ENCODE results near the gene HOXA10.

Gene HOXA10

DNA sequence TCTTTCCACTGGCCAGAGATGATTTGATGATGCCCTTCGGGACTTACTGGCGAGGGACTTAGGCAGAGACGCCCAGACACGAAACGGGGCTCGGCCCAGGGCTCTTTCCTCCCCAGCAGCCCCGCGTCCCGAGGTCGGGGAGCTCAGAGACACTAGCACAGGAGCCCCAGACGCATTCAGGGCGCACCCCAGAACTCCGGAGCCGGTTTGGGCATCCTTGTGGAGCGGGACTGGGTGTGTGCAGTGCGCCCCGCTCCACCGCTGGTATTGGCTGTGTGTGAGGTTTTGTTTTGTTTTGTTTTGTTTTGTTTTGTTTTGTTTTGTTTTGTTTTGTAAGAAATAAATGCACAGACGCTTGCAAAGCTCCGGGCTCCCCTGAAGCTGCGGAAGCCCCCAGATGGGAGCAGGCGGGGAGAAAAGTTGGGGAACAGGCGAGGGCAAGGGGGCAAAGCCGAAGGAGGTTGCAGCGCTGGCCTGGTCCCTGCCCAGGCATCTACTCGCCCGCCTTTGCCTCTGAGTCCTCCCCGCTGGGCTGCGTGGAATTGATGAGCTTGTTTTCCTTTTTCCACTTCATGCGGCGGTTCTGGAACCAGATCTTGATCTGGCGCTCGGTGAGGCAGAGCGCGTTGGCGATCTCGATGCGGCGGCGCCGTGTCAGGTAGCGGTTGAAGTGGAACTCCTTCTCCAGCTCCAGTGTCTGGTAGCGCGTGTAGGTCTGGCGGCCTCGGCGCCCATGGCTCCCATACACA is 28.8 kb downstream of the HOXA10 start:
- ATAC-seq (no peak), DNase-seq (no peak)

DNA sequence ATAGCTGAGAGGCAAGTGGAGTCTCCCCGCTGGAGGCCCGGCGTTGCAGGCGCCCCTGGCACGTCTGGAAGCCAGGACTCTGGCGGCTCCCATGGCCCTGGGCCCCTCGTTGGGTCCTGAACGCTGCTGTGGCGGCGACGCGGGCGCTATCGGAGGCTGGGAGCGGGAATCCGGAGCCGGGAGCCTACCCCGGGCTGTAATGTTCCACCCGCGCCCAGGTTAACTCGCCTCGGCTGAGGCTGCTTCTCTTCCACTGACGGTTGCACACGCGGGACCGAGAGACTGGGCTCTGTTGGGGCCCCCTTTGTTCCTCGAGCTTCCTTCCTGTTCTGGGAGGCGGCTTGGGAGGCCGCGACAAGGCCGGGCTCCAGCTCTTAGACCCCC is 29.3 kb downstream of the HOXA10 start:
- DNase-seq (no peak), ATAC-seq (no peak)

DNA sequence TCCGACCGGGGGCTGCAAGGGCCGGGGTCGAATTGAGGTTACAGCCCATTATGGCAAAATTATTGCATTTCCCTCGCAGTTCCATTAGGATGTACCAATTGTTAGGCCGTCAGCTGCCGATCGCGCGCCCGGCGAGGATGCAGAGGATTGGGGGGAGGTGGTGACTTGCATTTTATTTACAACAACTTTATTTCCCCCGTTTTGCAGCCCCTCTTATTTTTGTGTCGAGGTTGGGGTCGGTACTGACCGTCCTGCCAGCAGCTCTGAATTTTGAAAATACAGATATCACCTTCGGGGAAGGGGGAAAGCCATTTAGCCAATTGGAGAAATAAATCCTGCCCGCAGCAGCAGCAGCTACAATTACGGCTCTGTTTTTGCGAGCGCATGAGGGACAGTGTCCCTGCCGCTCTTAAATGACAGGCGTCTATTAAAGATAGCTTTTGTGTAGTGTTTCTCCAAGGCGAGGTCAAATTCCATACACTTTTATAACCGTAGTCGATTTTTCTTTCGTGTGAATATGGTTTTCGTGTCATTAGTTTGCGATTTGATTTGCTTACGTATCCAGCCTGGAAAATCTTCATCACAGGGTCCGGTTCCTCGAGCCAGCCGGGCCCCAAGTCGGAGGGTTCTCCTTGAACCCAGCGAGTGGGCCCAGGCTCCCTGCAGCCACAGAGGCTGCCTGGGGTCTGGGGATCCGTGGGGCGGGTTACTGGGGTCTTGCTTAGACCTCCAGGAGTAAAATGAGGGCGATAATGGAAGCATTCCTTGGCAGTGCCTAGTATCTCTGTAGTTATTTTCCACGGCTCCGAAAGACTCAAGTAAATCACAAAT is 30.0 kb downstream of the HOXA10 start:
- DNase-seq (no peak), ATAC-seq (no peak)

DNA sequence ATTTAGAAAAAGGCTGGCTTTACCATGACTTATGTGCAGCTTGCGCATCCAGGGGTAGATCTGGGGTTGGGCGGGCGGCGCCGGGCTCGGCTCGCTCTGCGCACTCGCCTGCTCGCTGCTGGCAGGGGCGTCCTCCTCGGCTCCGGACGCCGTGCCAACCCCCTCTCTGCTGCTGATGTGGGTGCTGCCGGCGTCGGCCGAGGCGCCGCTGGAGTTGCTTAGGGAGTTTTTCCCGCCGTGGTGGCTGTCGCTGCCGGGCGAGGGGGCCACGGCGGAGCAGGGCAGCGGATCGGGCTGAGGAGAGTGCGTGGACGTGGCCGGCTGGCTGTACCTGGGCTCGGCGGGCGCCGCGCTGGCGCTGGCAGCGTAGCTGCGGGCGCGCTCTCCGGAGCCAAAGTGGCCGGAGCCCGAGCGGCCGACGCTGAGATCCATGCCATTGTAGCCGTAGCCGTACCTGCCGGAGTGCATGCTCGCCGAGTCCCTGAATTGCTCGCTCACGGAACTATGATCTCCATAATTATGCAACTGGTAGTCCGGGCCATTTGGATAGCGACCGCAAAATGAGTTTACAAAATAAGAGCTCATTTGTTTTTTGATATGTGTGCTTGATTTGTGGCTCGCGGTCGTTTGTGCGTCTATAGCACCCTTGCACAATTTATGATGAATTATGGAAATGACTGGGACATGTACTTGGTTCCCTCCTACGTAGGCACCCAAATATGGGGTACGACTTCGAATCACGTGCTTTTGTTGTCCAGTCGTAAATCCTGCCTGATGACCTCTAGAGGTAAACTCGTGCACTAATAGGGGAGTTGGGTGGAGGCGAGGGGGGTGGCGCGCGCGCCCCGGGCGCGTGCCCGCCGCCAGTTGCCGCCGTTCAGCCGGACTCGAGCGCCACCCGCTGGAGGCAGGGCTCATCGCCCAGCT is 30.8 kb downstream of the HOXA10 start, which contains the start of gene HOXA5:
TSS of gene HOXA5 (minus strand) at position 659 of the 927 bp plus-strand sequence. CDS start at position 585, 74 bp downstream.
- DNase-seq (no peak), ATAC-seq (no peak)

DNA sequence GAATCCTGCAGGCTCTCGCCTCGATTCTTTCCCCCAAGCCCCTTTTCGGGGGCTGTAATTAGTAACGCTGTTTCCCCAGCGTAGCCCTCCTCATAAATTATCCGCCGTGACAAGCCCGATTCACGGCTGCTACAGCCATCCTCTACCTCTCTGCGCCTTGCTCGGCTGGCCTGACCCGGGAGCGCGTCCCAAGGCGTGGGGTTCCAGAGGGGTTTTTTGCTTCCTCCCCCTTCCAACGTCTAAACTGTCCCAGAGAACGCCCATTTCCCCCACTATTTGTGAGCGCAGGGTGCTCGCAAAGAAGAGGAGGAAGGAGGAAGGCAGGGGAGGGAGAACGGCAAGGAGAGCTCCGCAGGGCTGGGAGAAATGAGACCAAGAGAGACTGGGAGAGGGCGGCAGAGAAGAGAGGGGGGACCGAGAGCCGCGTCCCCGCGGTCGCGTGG is 31.5 kb downstream of the HOXA10 start:
- DNase-seq (no peak), ATAC-seq (no peak)

DNA sequence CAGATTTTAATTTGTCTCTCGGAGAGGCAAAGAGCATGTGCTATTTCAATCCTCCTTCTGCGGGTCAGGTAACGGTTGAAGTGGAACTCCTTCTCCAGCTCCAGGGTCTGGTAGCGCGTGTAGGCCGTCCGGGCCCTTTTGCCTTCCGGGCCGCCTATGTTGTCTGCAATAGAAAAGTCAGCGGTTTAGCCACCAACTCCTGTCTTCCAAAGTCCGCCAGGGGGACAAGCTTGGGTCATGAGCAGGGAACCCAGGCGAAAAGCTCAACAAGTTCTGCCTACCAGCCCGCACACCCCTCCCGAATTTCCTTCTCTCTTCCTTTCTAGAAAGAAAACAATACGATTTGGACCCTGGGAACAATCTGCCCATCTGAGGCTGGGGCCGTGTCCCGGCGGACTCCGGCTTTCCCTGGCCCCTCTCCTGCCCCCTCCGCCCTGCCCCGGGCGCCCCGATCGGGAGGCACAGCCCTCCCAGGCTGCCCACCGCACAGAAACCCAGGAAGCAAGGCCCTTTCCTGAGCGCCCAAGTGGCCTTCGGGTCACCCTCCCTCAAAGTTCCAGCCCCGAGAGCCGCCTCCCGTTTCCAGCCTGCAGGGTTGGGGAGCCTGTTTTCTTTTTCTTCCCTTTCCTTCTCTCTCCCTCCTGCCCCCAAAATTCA is 32.1 kb downstream of the HOXA10 start:
- DNase-seq: no peak
- no peak for ATAC-seq

DNA sequence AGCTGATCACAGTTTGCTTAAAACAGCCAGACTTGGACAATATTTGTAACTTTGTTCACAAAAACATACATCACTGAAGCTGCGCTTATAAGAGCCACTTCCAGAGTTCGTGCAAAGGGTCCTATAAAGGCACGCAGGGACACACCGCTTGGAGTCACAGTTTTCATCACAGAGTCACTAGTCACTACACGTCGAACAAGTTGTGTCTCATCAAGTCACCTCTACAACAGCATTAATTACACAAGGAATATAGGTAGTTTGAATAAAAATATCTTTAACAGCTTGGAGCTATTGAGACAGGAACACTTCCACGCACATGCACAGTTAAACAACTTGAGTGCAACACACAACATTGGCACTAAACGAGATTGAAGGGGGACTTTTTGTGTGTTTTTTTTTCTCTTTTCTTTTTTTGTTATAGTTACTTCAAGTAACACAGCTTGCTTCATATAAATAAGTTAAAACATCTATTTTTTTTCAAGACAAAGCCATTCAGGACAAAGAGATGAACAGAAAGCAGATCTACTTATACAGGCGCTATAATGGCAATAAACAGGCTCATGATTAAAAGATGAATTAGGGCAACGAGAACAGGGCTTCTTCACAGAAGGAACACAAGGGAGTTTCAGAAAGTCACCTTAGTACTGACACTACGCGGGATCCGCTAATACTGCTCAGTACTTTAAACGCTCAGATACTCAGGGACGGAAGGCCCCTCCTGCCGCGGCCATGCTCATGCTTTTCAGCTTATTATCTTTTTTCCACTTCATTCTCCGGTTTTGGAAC is 32.8 kb downstream of the HOXA10 start:
- DNase-seq (no peak), ATAC-seq (no peak)

DNA sequence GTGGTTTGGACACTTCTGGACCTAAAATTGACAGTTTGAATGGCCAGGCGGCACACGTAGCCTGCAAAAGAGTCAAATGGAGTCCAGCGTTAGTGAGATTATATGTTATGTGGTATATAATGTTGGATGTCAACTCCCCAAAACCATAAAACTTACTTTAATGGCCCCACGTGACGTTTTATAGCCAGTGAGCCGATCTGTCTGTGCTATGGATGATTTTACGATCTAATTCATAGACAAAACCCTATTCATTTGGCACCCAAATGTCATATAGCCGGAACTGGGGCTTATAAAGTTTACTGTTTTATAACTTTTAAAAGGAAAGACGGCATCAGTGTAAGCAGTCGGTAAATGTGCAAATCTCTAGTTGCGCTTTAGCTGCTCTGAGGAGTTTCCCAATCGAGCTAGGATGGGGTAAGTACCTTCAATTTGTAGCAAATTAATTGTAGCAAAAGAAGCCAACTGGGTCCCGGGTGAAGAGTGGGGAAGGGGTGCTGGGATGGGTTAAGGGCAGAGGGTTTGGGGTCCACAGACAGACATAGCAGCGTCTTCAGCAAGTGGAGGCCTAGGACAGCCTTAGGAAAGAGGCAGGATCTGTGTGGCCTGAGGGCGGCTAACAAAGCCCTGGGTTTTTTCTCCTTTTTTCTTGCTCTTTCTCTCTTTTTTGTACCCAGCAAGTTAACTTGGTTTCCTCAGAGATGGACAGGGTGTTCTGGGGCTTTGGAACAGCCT is 33.8 kb downstream of the HOXA10 start:
- no peak for DNase-seq
- ATAC-seq: no peak

DNA sequence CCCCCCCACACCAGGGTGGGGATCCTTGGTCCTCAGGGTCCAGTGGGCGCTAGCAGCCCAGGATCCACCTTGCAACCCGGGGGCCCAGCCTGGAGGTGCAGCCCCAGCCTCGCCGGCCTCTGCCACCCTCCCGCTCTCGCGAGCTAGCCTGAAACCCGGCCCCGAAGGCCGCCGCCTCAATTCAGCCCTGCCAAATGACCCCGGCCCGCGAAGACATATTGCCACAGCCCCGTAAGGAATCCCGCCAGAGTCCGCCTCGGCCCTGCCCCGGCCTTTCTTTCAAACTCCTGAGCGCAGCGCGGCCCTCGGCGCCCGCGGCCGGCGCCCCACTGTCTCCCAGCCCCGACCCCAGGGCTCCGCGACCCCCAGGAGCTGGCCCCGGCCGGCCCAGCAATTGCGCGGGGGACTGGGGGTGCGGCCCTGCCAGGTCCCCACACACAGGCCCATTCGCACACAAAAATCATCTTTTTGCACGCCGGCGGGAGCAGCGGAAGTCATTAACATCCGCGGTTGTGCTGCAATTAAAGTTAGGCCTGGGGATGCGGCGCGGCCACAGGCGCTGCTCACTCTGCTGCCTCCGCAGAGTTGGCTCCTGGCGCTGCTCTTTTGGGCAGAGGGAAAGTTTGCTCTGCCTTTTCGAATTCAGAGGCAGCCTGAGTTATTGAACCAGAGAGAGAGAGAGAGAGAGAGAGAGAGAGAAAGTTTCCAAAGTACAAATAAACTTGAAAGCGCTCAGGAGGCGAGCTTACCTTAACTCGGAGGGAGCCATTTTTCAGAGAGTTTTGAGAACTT is 34.6 kb downstream of the HOXA10 start:
- ATAC-seq (no peak), DNase-seq (no peak)

DNA sequence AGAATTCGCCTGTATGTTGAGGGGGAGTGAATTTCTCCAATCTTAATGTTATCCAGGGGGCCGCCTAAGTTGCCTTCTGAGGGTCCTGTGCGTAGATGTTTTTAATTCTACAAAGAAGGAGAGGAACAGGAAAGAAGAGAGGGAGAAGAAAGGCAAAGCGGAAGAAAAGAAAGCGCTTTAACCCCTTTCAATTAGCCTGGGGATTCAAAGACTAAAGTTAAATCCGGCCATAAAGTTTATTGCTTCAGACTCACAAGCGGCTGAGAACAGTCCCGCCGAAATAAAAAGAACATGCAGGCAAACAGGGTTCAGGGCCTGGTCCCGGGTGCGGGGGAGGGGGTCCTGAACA is 35.2 kb downstream of the HOXA10 start:
- no peak for ATAC-seq
- DNase-seq: no peak

DNA sequence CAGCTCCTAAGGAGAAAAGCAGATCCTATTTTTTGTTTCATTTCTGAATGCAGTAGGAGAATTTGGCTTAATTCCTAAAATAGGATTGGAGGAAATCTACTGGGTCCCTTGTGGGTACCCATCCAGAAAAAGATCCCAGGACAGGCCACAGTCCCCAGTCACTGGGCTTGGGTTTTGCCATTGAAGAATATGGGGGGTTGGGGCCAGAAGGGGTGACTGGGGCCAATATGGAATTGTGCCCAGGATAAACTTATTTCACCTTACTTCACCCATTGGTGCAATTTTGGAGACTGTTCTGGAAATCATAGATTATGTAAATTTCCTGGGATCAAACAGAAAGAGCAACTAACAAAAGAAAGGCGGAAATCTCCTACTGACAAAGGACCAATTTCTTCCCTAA is 35.6 kb downstream of the HOXA10 start:
- no peak for ATAC-seq
- no peak for DNase-seq

DNA sequence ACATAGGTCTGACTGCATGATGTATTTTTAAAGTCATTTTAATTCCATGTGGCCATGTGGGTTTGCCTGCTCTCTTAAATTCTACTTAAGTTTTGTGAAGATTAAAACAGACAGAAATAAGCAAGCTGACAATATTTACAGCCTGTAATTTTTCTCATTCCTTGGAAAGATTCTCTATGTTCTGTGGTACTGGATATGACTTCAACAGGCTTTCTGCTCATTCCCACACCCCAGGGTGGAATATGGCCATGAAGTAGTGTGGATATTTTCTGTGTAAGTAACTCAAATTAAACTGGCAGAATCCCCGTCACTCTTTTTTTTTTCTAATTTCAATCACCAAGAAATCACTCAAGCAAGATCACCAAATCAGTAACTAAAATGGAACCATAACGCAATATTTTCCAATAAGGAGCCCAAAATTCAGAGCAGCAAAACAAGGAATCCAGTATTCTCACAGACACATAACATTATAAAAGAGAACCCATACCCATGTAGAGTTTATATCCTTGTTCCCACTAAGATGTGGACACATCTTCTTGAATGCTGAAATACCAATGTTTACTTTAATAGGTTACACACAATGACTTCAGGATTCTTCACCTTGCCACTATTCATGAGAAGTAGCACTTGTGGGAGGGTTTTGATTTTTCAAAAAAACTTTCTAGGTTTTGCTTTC is 36.3 kb downstream of the HOXA10 start:
- no peak for ATAC-seq
- DNase-seq: no peak

DNA sequence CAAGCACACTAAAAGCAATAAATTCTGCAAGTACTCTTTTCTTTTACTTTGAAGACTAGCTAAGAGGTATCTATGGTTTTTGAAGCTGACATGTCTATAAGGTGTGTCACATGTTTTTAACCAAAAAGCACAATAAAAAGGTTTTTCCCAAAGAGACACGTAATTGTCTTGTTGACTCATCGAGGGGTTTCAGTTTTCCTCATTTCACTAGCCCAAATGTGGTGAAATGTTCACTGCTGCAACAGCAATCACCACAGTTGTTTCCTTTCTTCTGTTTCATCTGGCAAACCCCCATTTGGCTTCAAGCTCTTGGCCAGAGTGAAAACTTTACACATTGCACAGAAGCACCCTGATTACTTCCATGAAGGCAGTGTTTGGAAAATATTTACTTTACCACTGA is 39.7 kb downstream of the HOXA10 start:
- no peak for DNase-seq
- ATAC-seq: peak; percentile 76

DNA sequence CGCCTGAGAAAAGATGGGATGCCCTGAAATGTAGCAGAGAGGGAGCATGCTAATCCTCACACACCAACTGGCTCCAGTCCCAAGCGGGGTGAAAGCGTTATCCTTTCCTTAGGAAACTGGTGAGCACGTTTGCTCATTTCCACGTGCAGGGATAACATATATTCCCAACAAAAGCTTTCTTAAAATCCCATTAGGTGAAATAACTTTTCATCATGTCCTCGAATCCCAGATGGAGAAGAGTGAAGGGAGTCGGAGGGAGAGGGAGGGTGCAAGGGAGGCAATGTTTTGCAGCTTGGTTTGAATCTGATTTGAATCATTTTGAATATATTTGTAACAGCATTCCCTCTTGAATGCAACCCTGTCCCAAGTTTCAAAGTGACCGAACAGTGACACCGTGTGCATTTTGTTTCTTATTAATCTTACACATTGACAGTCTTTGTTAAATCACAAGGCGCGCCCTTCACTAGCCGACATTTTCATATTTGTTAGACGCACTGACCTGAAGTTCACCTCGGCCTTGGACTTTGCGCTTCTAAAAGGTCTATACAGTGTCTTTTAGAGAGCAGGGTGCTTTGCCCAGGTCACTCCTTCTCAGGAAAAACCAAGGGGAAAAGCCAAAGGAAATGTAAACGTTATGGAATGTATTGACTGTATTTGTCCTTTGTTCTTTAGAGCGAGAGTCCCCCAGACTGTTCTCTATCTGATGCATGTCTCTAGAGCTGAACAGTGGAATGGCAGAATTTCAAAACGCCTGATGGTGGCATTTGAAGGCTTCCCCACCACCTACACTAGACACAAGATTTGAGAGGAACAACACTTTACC is 40.5 kb downstream of the HOXA10 start:
- ATAC-seq (no peak), DNase-seq (no peak)

DNA sequence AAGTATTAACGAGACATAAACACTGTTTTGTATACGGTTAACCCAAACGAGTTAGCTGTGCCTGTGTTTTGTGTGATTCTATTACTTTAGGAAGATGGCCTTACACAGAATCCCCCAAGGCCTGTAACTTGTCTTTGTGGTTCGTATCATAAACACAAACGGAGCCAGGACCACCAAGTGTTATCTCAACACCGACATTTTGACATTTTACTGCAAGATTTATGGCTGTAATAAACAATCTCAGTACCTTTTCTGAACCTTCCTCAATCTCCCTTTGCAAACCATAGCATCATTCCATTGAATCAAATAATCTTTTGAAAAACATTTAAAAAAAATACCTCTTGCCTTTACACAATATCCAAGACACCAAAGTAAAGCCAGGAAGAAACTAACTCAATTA is 41.1 kb downstream of the HOXA10 start:
- ATAC-seq (no peak), DNase-seq (no peak)

DNA sequence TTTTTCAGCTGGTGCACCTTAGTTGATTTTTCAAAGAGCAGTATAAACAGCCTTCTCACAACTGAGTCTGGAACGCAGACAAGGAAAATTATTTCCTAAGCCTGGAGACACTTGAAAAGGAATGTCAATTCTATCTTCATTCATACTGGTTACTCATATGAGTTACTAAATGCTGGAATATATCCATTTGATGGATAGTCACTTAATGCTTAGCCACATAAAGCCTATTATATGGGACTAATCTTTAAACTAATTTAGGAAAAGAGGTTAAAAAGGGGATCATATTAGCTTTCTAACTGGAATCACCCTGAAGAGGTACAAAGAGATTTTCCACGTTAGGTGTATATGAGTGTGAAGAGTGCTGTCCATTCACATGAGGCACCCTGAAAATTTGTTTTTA is 41.9 kb downstream of the HOXA10 start:
- DNase-seq (no peak), ATAC-seq (no peak)

DNA sequence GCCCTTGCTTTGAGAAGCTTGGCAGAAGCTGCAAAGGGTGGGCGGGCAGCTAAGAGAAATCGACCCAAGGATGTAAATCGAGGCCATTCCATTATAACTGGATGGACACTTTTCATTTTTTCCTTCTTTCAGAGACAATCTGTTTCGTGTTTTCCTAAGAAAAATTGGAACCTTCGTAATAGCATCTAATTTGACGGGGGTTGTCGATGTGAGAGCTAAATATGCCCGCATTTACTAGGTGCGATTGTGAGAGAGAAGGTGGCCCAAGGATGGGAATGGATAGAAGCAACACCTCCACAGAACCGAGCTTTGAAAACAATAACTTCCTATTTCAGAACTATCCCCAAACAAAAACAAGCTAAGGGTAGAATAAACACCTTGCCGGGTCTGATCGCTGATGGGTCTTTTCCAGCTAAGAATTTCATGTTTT is 42.7 kb downstream of the HOXA10 start:
- no peak for DNase-seq
- ATAC-seq: no peak

All from stimulated activated naive CD8-positive, alpha-beta T cell treated with anti-CD3 and anti-CD28 coated beads, Interleukin-15, Interleukin-2, amounts not matched to agents 100 U/mL and 50 U/mL, for 24 hours (primary cell).